ENCODE results near the gene KLHL11.

Gene KLHL11

DNA sequence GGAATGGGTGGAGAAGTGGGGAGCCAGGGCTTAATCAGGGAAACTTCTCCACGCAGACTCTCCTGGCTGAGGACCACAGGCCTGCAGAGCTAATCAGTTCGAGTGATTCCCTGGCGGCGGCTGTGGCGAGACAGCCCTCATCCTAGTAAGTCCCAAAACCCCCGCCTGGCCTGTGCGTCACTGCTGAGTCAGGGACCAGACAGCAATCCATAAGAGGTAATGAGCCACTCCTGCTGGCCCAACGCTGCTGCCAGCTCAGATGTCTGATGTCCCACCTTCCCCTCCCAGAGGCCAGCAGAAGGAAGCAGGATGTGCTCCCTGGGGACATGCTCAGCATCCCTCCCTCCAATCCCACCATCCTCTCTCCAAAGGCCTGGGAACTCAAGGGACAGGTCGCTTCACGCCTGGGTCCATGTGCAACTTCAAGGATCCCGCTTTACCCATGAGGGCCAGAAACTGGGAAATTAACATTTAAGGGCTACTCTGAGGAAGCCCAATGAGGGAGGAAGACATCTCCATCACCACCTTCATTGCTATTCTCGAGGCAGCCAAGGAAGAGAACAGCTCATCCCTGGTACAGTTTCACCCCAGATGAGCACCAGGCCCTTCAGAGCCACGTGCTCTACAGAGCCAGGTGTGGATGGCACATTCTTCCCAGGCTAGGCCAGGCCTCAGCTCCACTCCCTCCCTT is 45.6 kb upstream of the KLHL11 start:
- Histone ChIP-seq H3K27ac (no peak overlapping the region), H3K4me3 (ENCODE audit: low read depth in 1 of 2, low read length in 1 of 2) (no peak overlapping the region), H3K27me3 (no peaks in the 10 kb centered on the region), H3K9me3 (no peaks in the 10 kb centered on the region), H3K36me3 (peaks cover 79% of the 10 kb centered on the region), H3K4me1 (ENCODE audit: control insufficient read depth in 1 of 2, insufficient read depth in 1 of 2, low read depth in 1 of 2, low read length in 1 of 2) (no peaks in the 10 kb centered on the region)
- TF ChIP-seq, protein P1, sequence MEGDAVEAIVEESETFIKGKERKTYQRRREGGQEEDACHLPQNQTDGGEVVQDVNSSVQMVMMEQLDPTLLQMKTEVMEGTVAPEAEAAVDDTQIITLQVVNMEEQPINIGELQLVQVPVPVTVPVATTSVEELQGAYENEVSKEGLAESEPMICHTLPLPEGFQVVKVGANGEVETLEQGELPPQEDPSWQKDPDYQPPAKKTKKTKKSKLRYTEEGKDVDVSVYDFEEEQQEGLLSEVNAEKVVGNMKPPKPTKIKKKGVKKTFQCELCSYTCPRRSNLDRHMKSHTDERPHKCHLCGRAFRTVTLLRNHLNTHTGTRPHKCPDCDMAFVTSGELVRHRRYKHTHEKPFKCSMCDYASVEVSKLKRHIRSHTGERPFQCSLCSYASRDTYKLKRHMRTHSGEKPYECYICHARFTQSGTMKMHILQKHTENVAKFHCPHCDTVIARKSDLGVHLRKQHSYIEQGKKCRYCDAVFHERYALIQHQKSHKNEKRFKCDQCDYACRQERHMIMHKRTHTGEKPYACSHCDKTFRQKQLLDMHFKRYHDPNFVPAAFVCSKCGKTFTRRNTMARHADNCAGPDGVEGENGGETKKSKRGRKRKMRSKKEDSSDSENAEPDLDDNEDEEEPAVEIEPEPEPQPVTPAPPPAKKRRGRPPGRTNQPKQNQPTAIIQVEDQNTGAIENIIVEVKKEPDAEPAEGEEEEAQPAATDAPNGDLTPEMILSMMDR (IDR thresholded peaks at IDR 0.05): no peak

DNA sequence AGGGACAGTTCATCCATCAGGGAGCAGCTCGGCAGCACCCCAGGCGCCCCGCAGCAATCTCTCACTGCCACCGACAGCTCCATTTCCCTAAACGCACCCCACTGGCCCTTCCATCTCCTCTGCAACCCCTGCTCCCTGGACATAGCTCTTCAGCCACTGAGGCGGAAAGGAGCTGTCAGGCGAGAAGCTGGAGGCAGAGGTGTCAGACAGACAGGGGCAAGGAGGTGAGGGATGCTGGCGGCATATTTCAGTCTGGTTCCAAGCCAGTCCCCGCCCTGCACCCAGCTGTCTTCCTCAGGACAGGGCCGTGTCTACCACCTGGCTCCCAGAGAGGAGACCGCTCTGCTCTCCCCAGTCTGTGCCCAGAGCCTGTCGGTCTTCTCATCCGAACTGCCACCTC is 43.9 kb upstream of the KLHL11 start:
- TF ChIP-seq, protein P1 (IDR thresholded peaks at IDR 0.05): no peak
- H3K27ac ChIP-seq: no peak overlapping the region

DNA sequence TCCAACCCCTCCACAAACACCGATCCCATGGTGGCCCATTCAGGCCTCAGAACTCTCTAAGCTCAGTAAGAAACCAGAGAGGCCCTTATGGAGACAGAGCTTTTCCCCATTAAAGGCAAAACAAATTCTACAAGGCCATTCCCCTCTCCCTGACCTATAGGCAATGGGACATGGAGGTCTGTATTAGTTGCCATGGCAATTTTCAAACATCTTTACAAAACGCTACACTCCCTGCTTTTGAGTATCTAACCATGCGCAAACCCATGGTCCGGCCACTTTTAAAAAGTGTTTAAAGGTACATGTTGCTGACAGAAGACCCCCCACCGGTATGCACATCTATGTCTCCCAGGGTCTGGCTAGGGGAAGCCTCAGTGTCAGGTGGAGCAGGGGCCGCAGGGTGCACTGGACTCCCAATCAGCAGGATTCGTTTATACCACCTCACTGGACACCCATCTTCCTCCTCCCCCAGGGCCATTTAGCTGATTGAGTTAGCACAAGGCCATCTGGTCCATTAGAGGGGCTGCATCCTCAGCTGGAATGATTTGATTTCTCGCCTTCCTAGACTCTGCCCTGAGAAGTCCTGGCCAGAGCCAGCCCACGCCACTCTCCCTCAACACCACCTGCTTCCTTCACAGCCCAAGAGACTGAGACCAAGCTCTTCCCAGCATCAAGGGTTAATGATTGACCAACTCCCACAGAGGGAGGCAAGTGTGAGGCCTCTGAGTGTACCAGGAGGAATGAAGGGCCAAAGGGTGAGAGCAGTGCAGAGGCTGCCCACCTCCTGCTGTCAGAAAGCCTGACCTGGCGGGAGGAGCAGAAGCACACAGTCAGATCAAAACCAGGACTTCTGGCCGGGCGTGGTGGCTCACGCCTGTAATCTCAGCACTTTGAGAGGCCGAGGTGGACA is 42.7 kb upstream of the KLHL11 start:
- Histone ChIP-seq H3K27ac (no peak overlapping the region), H3K4me3 (ENCODE audit: low read depth in 1 of 2, low read length in 1 of 2) (no peak overlapping the region), H3K27me3 (no peaks in the 10 kb centered on the region), H3K9me3 (no peaks in the 10 kb centered on the region), H3K4me1 (ENCODE audit: control insufficient read depth in 1 of 2, insufficient read depth in 1 of 2, low read depth in 1 of 2, low read length in 1 of 2) (no peaks in the 10 kb centered on the region), H3K36me3 (peaks cover 98% of the 10 kb centered on the region)
- TF ChIP-seq, protein P1 (IDR thresholded peaks at IDR 0.05): no peak

More for the DNA sequence above, 43.9 kb upstream of the KLHL11 start:
- Histone ChIP-seq H3K4me3 (ENCODE audit: low read depth in 1 of 2, low read length in 1 of 2) (no peak overlapping the region), H3K27me3 (no peaks in the 10 kb centered on the region), H3K9me3 (no peaks in the 10 kb centered on the region), H3K36me3 (peaks cover 97% of the 10 kb centered on the region), H3K4me1 (ENCODE audit: control insufficient read depth in 1 of 2, insufficient read depth in 1 of 2, low read depth in 1 of 2, low read length in 1 of 2) (no peaks in the 10 kb centered on the region)

DNA sequence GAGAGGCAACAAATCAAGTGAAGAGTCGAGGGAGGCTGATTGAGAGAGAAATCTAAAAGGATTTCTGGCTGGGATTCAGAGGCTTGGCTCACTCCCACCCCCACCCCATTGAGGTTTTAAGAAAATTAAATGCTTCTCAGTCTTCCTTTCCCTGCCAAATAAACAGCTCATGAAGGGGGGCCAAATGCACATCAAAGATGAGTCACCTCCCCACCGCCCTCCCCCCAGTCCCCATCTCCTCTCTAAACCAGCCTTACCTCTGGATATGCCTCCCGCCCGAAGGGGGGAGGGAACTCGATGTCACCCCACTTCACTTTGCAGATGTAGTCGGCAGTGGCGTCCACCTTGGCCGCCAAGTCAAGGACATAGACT is 41.9 kb upstream of the KLHL11 start:
- no peaks in the 10 kb centered on the region for H3K9me3 ChIP-seq
- TF ChIP-seq, protein P1 (IDR thresholded peaks at IDR 0.05): no peak
- no peaks in the 10 kb centered on the region for H3K4me1 ChIP-seq (ENCODE audit: control insufficient read depth in 1 of 2, insufficient read depth in 1 of 2, low read depth in 1 of 2, low read length in 1 of 2)
- H3K27ac ChIP-seq: no peak overlapping the region
- H3K4me3 ChIP-seq (ENCODE audit: low read depth in 1 of 2, low read length in 1 of 2): no peak overlapping the region
- H3K27me3 ChIP-seq: no peaks in the 10 kb centered on the region
- peaks cover 98% of the 10 kb centered on the region for H3K36me3 ChIP-seq

DNA sequence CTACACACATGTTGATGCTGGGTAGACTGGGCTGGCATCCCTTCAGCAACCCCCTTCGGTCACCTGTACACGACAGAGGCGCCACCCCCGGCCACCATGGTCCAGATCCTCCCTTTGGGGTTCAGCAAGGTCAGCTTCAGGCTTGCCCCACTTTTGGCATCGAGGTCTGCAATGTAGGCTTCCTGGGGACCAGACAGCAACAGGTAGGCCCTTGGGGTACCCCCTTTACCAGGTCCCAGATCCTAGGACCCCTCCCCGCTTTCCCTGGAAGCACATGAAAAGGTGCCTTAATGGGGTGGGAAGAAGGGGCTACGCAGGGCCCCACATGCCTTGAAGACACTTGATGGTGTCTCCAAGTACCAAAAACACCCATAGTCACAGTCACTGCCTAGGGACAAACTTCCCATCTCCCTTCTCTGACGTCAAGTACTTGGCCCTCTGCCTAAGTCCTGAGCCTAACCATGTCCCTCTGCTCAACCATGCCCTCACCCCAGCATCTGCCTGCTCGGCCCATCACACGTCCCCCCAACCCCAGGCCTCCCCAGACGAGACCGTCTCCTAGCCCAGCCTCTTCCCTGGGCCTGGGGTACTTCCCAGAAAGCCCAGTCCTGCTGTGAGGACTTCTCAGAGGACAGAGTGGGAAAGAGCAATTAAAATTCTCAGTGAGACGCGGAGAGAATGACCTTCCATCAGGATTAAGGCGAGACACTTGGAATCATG is 41.4 kb upstream of the KLHL11 start:
- Histone ChIP-seq H3K27me3 (no peaks in the 10 kb centered on the region), H3K9me3 (no peaks in the 10 kb centered on the region), H3K4me1 (ENCODE audit: control insufficient read depth in 1 of 2, insufficient read depth in 1 of 2, low read depth in 1 of 2, low read length in 1 of 2) (no peaks in the 10 kb centered on the region), H3K4me3 (ENCODE audit: low read depth in 1 of 2, low read length in 1 of 2) (no peak overlapping the region), H3K36me3 (peaks cover 98% of the 10 kb centered on the region), H3K27ac (no peak overlapping the region)
- TF ChIP-seq, protein P1 (IDR thresholded peaks at IDR 0.05): no peak

Measured in neutrophil (primary cell).